ENCODE results near the gene R3HDM2.
"Not testable (repeated sequence)": the region's sequence is repeated elsewhere in the genome, so short reads cannot be mapped to it uniquely, and the experiment has no call there.

The R3HDM2 gene

GRCh38 chr12:57426948-57427347 is 3.9 kb downstream of the R3HDM2 start:
- DNase-seq (ENCODE audit: low spot score), result not testable (repeated sequence)

GRCh38 chr12:57420482-57420881 is 10.4 kb downstream of the R3HDM2 start:
- DNase-seq (ENCODE audit: low spot score), result no peak

- DNase-seq (ENCODE audit: low spot score), result no peak
These were observed 11.3 kb downstream of the R3HDM2 start for GRCh38 chr12:57419495-57419894.

- no peak for DNase-seq (ENCODE audit: low spot score)
These were observed 12.6 kb downstream of the R3HDM2 start for GRCh38 chr12:57418255-57418654.

GRCh38 chr12:57416039-57416996 is 14.5 kb downstream of the R3HDM2 start:
- no peak for DNase-seq (ENCODE audit: low spot score)

GRCh38 chr12:57415088-57415487 is 15.8 kb downstream of the R3HDM2 start:
- no peak for DNase-seq (ENCODE audit: low spot score)

GRCh38 chr12:57414160-57414559 is 16.7 kb downstream of the R3HDM2 start:
- not testable (repeated sequence) for DNase-seq (ENCODE audit: low spot score)

GRCh38 chr12:57410534-57410933 is 20.3 kb downstream of the R3HDM2 start:
- DNase-seq (ENCODE audit: low spot score), result no peak

- no peak for DNase-seq (ENCODE audit: low spot score)
These were observed 25.7 kb downstream of the R3HDM2 start for GRCh38 chr12:57404966-57405640.

- not testable (repeated sequence) for DNase-seq (ENCODE audit: low spot score)
These were observed 28.7 kb downstream of the R3HDM2 start for GRCh38 chr12:57402156-57402555.

GRCh38 chr12:57401165-57401564 is 29.7 kb downstream of the R3HDM2 start:
- peak; percentile 20 for DNase-seq (ENCODE audit: low spot score)

GRCh38 chr12:57399718-57400463 is 31.0 kb downstream of the R3HDM2 start:
- not testable (repeated sequence) for DNase-seq (ENCODE audit: low spot score)

GRCh38 chr12:57397441-57397840 is 33.4 kb downstream of the R3HDM2 start:
- no peak for DNase-seq (ENCODE audit: low spot score)

GRCh38 chr12:57395121-57395520 is 35.7 kb downstream of the R3HDM2 start:
- no peak for DNase-seq (ENCODE audit: low spot score)

GRCh38 chr12:57390174-57390573 is 40.7 kb downstream of the R3HDM2 start:
- DNase-seq (ENCODE audit: low spot score), result no peak

GRCh38 chr12:57389033-57389432 is 41.8 kb downstream of the R3HDM2 start:
- no peak for DNase-seq (ENCODE audit: low spot score)

- no peak for DNase-seq (ENCODE audit: low spot score)
These were observed 42.4 kb downstream of the R3HDM2 start for GRCh38 chr12:57388425-57388824.

- DNase-seq (ENCODE audit: low spot score), result no peak
These were observed 44.6 kb downstream of the R3HDM2 start for GRCh38 chr12:57386187-57386720.

- no peak for DNase-seq (ENCODE audit: low spot score)
These were observed 45.3 kb downstream of the R3HDM2 start for GRCh38 chr12:57385586-57385985.

- DNase-seq (ENCODE audit: low spot score), result no peak
These were observed 46.4 kb downstream of the R3HDM2 start for GRCh38 chr12:57384478-57384877.

GRCh38 chr12:57381693-57382220 is 49.1 kb downstream of the R3HDM2 start:
- DNase-seq (ENCODE audit: low spot score), result no peak

GRCh38 chr12:57380300-57380699 is 50.5 kb downstream of the R3HDM2 start:
- DNase-seq (ENCODE audit: low spot score), result no peak
